CD4-positive, alpha-beta T cell treated with Interleukin-4 for 4 hours (primary cell): ENCODE data around the gene IL17RD.
A peak's percentile ranks its signal among the peaks of the same experiment; 100 is the strongest.

Experiments used
- DNase-seq: peaks from one replicate; pipeline ENCODE4 v3.0.0-alpha.2; 2020

Gene IL17RD

DNA sequence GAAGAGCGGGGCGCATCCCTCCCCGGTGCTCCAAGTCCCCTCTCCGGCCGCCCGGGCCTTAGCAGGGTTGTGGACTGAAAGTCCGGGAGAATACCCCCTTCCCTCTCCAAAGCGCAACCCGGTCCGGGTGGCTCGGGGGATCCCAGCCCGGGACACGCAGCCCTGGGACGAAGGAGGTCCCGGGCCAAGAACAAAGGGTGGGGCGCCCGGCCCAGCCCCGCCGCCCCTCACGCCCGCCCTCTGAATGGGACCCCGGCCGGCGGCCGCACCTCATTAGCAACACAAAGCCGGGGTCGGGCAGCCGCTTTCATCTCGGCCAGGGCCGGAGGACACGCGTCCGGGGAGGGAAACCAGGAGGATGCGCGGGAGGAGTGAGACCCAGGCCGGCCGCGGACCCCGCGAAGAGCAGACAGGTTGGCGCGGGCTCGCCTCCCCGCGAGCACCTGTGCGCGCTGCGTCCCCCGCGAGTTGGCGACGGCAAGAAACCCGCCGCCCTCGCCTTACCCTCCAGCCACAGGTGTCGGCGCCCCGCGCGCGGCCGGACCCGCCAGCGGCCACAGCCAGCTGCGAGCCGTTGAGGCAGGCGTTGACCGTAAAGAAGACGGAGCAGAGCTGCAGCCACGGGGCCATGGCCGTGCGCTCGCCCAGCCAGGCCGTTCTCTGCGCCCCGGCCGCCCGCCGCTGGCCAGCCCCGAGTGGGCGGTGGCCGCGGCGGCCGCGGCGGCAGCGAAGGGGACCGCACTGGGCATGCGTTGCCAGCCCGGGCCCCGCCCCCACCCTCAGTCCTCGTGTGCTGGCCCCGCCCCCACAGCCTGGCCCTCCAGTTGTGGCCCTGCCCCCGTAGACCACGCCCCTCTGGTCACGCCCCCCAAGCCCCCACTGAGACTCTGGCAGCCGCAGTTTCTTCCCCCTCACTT is at the start of gene IL17RD:
Gene IL17RD (minus strand): TSS at position 697 of the 917 bp plus-strand sequence. CDS start 67 bp downstream, at position 630.
- peak; percentile 7 for DNase-seq

DNA sequence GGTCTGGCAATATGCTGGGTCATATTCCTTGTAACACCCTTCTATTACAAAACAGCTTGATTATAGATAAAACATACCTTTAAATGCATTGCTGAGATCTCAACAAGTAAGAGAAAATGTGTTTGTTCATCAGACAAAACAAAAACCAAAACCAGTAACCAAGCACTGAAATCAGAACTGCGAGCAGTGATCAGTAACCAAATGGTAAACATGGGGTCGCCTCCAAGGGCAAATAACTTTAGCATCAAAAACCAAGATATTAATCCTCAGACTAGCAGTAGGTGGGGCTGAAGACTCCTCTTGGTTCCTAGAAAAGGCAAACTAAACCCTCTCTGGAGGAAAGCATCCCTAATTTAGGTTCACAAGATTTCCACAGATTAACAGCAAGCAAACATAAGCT is 41.3 kb upstream of the IL17RD start:
- no peak for DNase-seq

DNA sequence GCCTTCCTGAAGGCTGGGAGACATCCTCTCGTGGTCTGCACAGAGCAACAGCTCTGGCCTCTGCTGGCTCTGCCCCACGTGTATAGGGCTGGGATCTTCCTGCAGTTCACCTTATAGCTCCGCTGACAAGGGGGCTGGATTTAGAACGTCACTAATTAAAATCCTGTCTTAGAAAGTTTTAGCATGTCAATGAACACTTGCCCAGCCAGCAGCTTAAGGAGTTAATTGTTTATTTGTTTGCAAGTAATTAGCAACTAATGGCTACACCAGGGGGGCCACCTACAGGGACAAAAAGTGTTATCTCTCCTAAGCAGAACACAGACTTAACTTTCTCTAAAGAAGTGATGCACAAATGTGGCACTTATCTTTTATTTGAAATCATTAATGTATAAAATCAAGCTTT is 34.7 kb upstream of the IL17RD start, which contains the start of gene HESX1:
Gene HESX1 (minus strand): TSS at position 84 of the 403 bp plus-strand sequence. CDS start 60 bp downstream, at position 24.
- DNase-seq: no peak

GRCh38 chr3:57194641-57195040 is 29.5 kb upstream of the IL17RD start:
- no peak for DNase-seq

- DNase-seq: no peak
These were observed 26.9 kb upstream of the IL17RD start for GRCh38 chr3:57192028-57192427.

GRCh38 chr3:57184526-57184925 is 19.4 kb upstream of the IL17RD start:
- DNase-seq: no peak

- no peak for DNase-seq
These were observed 14.6 kb upstream of the IL17RD start for GRCh38 chr3:57179580-57180410.

DNA sequence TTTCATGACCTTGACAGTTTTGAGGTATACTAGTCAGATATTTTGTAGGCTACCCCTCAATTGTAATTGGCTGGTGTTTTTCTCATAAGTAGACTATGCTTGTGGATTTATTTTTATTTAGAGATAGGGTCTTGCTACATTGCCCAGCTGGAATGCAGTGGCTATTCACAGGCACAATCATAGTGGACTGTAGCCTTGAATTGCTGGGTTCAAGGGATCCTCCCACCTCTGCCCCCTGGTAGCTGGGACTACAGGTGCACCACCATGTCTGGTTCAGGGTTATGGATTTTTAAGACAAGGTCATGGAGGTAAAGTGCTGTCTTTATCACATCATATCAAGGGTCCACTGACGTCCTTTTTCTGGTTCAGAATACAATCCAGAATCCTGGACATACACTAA is 10.9 kb upstream of the IL17RD start:
- DNase-seq: no peak

DNA sequence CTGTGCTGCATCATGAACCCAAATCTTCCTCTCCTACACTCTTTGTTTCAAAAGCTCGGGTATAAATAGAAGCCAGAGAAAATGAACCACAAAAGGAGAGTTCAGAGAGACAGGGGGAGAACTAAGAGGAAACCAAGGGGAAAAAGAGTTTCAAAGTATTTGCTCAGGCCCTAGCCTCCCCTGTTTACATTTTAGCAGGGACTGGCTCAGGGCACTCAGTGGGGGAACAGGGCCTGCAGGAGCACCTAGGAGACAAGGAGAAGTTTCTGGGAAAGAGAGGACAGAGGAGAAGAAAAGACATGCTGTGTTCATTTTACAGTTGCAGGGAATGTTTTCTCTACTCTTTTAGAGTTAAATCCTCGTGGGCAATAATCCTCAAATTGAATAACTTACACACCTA is 8.5 kb upstream of the IL17RD start:
- no peak for DNase-seq

DNA sequence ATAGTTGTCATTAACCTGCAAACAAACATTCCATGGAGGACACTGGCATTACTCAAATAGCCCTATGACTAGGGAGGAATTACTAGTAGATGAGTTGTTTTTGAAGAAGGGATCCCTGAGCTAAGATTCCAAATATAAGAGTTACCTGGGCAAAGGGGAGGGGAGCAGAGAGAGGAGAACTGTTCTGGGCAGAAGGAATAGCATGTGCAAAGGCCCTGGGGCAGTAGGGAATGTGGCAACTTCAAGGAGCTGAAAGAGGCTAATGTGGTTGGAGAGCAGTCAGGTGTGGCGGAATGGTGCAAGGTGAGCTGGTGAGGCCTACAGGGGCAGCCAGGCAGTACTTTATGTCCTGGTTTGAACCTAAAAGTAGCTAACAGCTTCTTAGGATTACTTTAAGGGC is 5.8 kb upstream of the IL17RD start:
- DNase-seq: no peak

DNA sequence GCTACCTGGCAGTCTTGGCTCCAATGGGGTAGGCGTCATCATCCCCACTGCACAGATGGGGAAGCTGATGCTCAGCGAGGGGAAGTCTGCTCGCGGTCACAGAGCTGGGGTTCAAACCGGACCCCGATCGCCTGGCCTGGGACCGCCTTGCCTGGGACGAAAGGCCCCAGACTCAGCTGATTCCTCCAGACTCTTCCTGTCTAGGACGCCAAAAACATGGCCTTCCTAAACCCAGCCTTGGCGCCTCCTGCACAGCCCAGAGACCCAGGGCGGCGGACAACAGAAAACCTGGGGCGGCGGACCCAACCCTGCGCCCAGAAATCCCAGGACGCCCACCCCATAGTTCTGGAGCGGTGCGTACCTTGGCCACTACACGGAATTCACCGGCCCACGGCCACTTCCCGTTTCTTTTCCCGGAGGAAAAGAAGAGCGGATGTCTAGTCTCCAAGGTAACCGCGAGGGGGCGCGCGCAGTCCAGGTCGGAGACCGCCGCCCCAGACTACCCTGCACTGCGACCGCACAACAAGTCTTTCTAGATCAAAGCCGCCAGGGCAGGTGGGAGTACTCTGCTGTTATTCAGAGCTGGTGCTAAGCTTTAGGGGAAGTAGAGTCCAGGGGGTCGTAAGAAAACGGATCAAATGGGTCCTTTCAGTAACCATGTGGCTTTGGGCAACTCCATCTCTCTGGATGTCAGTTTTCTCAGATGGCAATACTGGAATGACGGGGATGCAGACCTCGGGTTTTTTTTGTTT is 4.9 kb upstream of the IL17RD start:
- peak; percentile 29 for DNase-seq

GRCh38 chr3:57169108-57169507 is 4.0 kb upstream of the IL17RD start:
- no peak for DNase-seq

GRCh38 chr3:57168151-57168550 is 3.0 kb upstream of the IL17RD start:
- no peak for DNase-seq

GRCh38 chr3:57166660-57167059 is 1.5 kb upstream of the IL17RD start:
- DNase-seq: no peak

DNA sequence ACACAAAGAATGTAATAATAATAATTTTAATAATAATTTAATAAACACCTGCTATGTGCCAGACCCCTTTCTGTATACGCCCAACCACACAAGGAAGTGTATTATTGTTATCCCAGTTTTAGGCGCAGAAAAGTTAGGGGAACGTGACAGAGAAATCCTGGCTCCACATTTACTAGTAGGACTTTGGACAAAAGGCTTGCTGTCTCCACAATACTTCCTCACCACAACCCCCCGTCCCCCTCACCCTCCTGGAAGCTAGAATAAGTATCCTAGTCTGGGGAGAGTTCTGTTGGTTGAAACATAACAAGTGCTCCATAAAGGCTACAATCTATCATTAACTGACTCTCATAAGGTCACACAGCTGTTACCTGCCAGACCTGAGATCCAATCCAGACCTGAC is 488 bp upstream of the IL17RD start:
- no peak for DNase-seq

DNA sequence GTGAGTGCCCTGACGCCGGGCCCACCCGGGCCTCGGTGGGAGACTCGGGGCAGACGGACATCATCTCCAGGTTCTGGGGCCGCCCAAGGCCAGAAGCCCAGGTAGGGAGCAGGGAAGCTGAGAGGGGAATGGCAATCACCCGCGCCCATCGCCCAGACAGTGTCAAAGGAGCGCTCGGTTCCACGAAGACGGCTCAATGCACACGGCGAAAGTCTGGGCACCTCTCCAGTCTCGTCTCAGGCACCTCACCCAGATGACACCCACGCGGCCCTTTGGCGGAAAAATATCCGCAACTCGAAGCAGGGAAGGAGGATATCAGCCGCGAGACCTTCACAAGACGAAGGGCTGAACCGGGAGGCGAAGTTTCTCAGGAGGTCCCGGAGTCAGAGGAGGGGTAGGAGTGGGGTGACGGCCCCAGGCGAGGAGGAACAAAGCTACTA is 916 bp downstream of the IL17RD start:
- DNase-seq: no peak

DNA sequence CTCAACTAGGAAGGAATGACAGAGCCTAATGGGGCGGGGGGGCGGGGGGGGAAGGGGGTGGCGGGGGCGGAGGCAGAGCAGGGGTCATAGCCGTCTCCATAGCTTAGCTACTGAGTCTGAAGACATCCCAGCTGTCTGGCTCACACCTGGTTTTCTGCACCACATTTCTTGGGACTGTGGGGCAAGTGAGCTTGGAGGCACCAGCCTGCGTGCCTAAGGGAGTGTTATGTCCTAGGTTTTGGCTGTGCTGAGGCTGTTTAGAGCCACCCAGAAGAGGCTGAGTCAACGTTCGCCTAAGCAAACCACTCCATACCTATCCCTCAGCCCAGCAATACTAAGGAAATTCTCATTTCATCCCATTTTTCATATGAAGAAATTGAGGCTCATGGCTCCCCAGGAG is 1.4 kb downstream of the IL17RD start:
- DNase-seq: no peak

GRCh38 chr3:57161915-57162314 is 3.2 kb downstream of the IL17RD start:
- no peak for DNase-seq

DNA sequence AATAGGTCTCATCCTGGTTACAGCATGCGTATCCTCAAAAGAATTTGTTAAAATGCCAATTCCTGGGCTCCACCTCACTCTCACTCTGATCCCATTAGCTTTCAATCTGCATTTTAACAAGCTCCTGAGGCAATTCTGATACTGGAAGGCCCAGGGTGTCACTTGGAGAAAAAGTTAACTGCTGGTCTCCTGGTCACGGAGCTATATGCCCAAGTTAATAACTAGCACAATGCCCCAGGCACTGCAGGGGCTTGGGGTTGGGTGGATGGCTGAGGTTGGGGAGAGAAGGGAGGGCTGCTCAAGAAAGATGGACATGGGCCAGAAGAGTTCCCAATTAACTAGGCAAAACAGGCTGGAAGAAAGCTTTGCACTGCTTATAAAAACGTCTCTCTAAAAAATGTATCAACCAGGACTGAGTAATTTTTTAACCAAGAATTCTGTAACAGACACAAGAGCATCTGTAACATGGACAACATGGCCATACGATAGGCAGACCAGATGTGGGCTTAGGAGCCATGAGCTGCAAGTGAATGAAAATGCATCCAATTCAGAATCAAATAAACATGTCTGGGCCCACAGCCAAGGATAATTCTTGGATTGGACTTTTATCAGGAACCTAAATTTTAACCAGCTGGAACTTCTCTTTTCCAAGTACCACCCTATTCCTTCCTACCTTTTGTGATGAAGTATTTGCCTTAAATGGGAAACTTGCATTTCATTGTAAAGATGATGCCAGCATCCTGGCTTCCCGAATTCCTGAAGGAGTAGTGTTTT is 4.2 kb downstream of the IL17RD start:
- no peak for DNase-seq

- DNase-seq: no peak
These were observed 4.9 kb downstream of the IL17RD start for GRCh38 chr3:57160076-57160764.
